GM12875 (cell line): ENCODE results near the gene LRRK1.

Source experiments
- H3K4me3 ChIP-seq: one replicate; pipeline ENCODE4 v1.5.1; 2011; ENCODE audit warnings: low read depth, low read length, control low read depth
- CTCF ChIP-seq: IDR thresholded peaks from 2 replicates; pipeline ENCODE4 v1.5.1; 2011; ENCODE audit warnings: low read depth, mild to moderate bottlenecking, control low read depth, inconsistent platforms, low read length, moderate library complexity, borderline replicate concordance; ENCODE audit not compliant: insufficient read depth

The LRRK1 gene

GRCh38 chr15:100879061-100879463 is 40.1 kb upstream of the LRRK1 start:
- TF ChIP-seq CTCF = no peak
- peak overlapping the region; percentile 37 for H3K4me3 ChIP-seq

- H3K4me3 ChIP-seq = peak within 1 kb of the TSS; percentile 37
- TF ChIP-seq CTCF = no peak
Observed at GRCh38 chr15:100879464-100880138, 39.6 kb upstream of the LRRK1 start, which contains the start of gene ALDH1A3. Gene ALDH1A3, plus strand, starts transcription at chr15:100879831. Its CDS starts 77 bp downstream, at chr15:100879908.

- H3K4me3 ChIP-seq = no peak overlapping the region
- no peak for TF ChIP-seq CTCF
Observed at GRCh38 chr15:100880139-100880896, 38.8 kb upstream of the LRRK1 start.

GRCh38 chr15:100880897-100881242 is 38.3 kb upstream of the LRRK1 start:
- H3K4me3 ChIP-seq = no peak overlapping the region
- TF ChIP-seq CTCF = no peak

- no peak for TF ChIP-seq CTCF
- H3K4me3 ChIP-seq = no peak overlapping the region
Observed at GRCh38 chr15:100881573-100882336, 37.4 kb upstream of the LRRK1 start.

GRCh38 chr15:100885116-100885515 is 34.0 kb upstream of the LRRK1 start:
- TF ChIP-seq CTCF = no peak
- H3K4me3 ChIP-seq = no peak overlapping the region
